Chondrocyte (in vitro differentiated cells): ENCODE measurements around the gene RPL10. TPM values are rescaled to one million over a fixed set of nuclear protein-coding genes. Genes with fewer than 3 reads are reported as not detected.

Source experiments
- DNase-seq: peaks from one replicate; pipeline ENCODE4 v3.0.0; 2021; ENCODE audit warnings: mixed read lengths, low spot score
- H3K27ac Mint-ChIP-seq: one replicate; pipeline ENCODE4 v1.8.0; 2021; ENCODE audit warnings: mild to moderate bottlenecking, moderate library complexity, mixed read lengths; ENCODE audit not compliant: unreplicated experiment
- H3K27me3 Mint-ChIP-seq: 2 replicates; pipeline ENCODE4 v1.8.0; 2021; ENCODE audit warnings: low read depth, mixed read lengths
- H3K36me3 Mint-ChIP-seq: 2 replicates; pipeline ENCODE4 v1.8.0; 2021; ENCODE audit warnings: low read depth, mixed read lengths
- H3K4me1 Mint-ChIP-seq: 2 replicates; pipeline ENCODE4 v1.8.0; 2021; ENCODE audit warnings: low read depth, mild to moderate bottlenecking, mixed read lengths
- H3K4me3 Mint-ChIP-seq: one replicate; pipeline ENCODE4 v1.8.0; 2021; ENCODE audit warnings: mild to moderate bottlenecking, moderate library complexity, mixed read lengths; ENCODE audit not compliant: unreplicated experiment
- H3K9me3 Mint-ChIP-seq: 2 replicates; pipeline ENCODE4 v1.8.0; 2021; ENCODE audit warnings: low read depth, mixed read lengths
- total RNA-seq: library from RNA; stranded (reverse); gene quantifications from 3 replicates; pipeline ENCODE4 v1.2.1, GENCODE V29; 2021
- TF ChIP-seq, protein P1 (sequence below): fragments of 200-600 bp; sonication (generic); IDR thresholded peaks from 2 replicates; pipeline ENCODE4 v1.5.0; 2021; ENCODE audit warnings: antibody characterized with exemption, mild to moderate bottlenecking, moderate library complexity

The RPL10 gene
- total RNA-seq, 1 donor from 2014 or later = 2,160 TPM

DNA sequence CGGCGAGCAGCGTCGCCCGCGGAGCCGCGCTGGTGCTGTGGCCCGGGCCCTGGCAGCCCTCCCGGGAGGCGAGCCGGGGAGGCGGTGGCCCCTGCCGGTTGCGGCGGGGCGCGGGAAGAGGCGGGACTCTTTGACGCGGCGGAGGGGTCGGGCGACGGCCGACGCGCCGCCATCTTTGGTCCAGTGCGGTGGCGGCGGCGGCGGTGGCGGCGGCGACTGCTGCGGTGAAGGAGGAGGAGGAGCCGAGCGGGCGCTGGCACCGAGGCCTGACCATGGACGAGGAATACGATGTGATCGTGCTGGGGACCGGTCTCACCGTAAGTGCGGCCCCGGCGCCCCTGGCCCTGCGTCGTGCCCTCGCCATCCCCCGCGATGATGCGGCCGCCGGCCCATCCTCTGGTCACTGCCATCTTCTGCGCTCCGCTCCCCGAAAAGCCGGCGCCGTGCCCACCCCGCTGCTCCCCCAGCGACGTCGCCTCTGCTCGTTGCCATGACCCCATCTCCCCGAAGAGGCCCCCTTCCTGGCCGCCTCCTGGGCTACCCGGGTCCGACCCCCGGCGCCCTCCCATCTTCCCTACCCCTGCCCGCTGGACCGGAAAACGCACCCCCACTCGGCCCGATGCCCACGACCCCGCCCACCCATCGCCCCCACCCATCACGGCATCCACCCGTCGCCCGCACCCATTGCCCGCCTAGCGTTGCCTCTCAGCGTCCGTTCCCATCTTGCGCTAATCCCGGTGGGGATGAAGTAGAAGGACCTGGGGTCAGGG lies 39.0 kb downstream of the RPL10 start, which contains the start of gene GDI1:
TSS of gene GDI1 (plus strand) at position 172 of the 770 bp plus-strand sequence. CDS start at position 273, 101 bp downstream.
- Mint-ChIP-seq H3K4me3 (peak within 1 kb of the TSS; percentile 86), H3K27ac (peak within 1 kb of the TSS; percentile 77), H3K4me1 (peaks cover 13% of the 10 kb centered on the region), H3K27me3 (no peaks in the 10 kb centered on the region), H3K36me3 (peaks cover 6% of the 10 kb centered on the region), H3K9me3 (peaks cover 5% of the 10 kb centered on the region)
- TF ChIP-seq, protein P1, sequence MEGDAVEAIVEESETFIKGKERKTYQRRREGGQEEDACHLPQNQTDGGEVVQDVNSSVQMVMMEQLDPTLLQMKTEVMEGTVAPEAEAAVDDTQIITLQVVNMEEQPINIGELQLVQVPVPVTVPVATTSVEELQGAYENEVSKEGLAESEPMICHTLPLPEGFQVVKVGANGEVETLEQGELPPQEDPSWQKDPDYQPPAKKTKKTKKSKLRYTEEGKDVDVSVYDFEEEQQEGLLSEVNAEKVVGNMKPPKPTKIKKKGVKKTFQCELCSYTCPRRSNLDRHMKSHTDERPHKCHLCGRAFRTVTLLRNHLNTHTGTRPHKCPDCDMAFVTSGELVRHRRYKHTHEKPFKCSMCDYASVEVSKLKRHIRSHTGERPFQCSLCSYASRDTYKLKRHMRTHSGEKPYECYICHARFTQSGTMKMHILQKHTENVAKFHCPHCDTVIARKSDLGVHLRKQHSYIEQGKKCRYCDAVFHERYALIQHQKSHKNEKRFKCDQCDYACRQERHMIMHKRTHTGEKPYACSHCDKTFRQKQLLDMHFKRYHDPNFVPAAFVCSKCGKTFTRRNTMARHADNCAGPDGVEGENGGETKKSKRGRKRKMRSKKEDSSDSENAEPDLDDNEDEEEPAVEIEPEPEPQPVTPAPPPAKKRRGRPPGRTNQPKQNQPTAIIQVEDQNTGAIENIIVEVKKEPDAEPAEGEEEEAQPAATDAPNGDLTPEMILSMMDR = no peak
- peak; percentile 84 for DNase-seq

DNA sequence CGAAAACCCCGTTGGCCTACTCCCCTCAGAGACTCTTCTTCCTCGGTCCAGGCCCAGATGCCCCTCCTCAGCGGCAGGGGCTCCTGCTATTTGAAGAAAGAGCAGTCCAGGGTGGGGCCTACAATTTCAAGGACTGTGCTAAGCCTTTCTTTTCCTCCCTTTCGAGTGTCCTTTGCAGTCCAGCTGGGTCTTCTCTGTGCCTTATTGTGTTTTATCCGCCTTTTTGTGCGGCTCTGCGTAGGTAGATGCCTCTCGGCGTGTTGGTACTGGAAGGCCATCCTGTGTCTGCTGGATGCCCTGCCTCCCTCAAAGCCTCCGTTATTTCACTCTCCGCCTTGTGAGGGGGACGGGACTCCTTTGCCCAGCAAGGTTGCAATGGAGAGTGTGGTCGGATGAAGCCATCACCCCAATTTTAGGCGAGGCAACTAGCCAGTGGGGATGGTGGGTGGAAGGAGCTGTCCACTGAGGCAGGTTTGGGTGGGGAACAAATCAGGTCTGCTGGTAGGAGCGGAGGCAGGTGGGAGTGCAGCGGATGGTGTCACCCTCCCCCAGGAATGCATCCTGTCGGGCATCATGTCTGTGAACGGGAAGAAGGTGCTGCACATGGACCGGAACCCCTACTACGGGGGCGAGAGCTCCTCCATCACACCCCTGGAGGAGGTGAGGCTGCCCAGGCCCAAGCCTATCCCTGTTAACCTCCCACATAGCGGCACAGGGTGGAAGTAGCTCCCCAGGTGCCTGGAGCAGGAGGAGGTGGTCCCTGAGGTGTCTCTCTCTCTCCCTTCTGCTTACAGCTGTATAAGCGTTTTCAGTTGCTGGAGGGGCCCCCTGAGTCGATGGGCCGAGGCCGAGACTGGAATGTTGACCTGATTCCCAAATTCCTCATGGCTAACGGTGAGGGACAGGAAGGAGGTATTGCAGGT lies 40.1 kb downstream of the RPL10 start:
- H3K27ac Mint-ChIP-seq = peak overlapping the region; percentile 77
- peaks cover 4% of the 10 kb centered on the region for H3K36me3 Mint-ChIP-seq
- H3K27me3 Mint-ChIP-seq = no peaks in the 10 kb centered on the region
- TF ChIP-seq, protein P1 = no peak
- peak overlapping the region; percentile 86 for H3K4me3 Mint-ChIP-seq
- H3K9me3 Mint-ChIP-seq = peaks cover 5% of the 10 kb centered on the region
- H3K4me1 Mint-ChIP-seq = peaks cover 13% of the 10 kb centered on the region
- no peak for DNase-seq

DNA sequence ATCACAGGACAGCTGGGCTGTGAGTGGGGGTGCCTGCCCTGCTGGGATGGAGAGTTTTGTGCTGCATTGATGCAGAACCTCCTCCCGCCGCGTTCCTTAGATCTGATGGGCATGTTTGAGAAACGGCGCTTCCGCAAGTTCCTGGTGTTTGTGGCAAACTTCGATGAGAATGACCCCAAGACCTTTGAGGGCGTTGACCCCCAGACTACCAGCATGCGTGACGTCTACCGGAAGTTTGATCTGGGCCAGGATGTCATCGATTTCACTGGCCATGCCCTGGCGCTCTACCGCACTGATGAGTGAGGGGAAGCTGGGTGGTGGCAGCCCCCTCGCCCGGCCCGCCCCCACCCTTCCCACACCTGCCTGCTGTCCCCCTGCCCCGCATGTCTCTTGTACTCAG lies 41.7 kb downstream of the RPL10 start:
- Mint-ChIP-seq H3K36me3 (peaks cover 4% of the 10 kb centered on the region), H3K27me3 (no peaks in the 10 kb centered on the region), H3K27ac (no peak overlapping the region), H3K9me3 (peaks cover 5% of the 10 kb centered on the region), H3K4me3 (no peak overlapping the region), H3K4me1 (peaks cover 17% of the 10 kb centered on the region)
- TF ChIP-seq, protein P1 = no peak
- DNase-seq = no peak

DNA sequence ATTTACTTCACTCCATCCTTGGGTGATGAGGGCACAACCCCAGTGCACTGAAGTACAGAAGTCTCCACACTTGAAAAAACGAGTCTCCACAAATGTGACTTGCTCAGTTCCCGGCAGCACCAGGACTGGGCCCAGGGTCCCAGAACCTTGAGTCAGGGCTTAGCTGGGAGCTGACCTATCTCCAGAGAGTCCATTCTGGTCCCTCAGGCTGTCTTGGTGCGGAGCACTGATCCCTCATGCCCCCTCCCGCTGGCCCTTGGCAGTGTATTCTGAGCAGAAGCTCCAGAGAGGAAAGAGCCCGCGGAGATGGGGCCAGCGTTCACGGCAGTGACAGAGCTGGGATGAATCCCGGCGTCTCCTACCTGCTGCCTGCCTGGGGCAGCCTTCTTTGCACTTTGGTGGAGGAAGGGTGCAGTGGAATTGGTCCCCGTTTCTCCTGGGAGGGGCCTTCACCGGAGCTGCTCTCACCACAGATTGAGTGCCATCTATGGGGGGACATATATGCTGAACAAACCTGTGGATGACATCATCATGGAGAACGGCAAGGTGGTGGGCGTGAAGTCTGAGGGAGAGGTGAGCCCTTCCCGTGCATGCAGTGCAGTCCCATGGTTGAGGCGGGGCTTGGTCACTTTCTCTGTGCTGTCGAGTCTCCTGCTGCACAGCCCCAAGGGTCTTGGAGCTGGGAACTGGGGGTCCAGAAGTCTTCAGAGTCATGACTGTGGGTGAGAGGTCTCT lies 42.6 kb downstream of the RPL10 start:
- H3K9me3 Mint-ChIP-seq = peaks cover 5% of the 10 kb centered on the region
- H3K4me3 Mint-ChIP-seq = no peak overlapping the region
- peaks cover 21% of the 10 kb centered on the region for H3K4me1 Mint-ChIP-seq
- DNase-seq = no peak
- TF ChIP-seq, protein P1 = no peak
- no peaks in the 10 kb centered on the region for H3K27me3 Mint-ChIP-seq
- no peak overlapping the region for H3K27ac Mint-ChIP-seq
- H3K36me3 Mint-ChIP-seq = peaks cover 4% of the 10 kb centered on the region

DNA sequence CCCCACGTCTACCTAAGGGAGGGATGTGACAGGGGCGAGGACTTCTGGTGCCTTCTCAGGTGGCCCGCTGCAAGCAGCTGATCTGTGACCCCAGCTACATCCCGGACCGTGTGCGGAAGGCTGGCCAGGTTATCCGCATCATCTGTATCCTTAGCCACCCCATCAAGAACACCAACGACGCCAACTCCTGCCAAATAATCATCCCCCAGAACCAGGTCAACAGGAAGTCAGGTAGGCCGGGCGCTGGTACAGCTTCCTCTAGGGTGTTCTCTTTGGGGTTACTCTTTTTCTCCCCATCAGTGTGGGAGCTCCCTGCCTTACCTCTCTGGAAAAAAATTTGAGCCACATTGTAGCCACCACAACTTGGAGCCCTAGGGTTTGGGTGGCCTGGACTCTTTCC lies 43.4 kb downstream of the RPL10 start:
- H3K27me3 Mint-ChIP-seq = no peaks in the 10 kb centered on the region
- H3K27ac Mint-ChIP-seq = no peak overlapping the region
- TF ChIP-seq, protein P1 = no peak
- peaks cover 7% of the 10 kb centered on the region for H3K36me3 Mint-ChIP-seq
- peaks cover 5% of the 10 kb centered on the region for H3K9me3 Mint-ChIP-seq
- H3K4me1 Mint-ChIP-seq = peaks cover 23% of the 10 kb centered on the region
- DNase-seq = no peak
- no peak overlapping the region for H3K4me3 Mint-ChIP-seq
